Measurements from ENCODE around the gene URI1.
"Not testable (repeated sequence)": the region's sequence is repeated elsewhere in the genome, so short reads cannot be mapped to it uniquely, and the experiment has no call there.

Gene URI1

GRCh38 chr19:29942404-29943261 is 594 bp downstream of the URI1 start:
- peak; percentile 54 to 90 (median 66) for DNase-seq

GRCh38 chr19:29943615-29944014 is 1.6 kb downstream of the URI1 start:
- DNase-seq: no peak

GRCh38 chr19:29944390-29945012 is 2.5 kb downstream of the URI1 start:
- peak in 1 of 5 experiments; percentile 59 for DNase-seq

- DNase-seq: no peak
These were observed 3.0 kb downstream of the URI1 start for GRCh38 chr19:29945017-29945416.

GRCh38 chr19:29945433-29945832 is 3.4 kb downstream of the URI1 start:
- DNase-seq: no peak

GRCh38 chr19:29946645-29947044 is 4.6 kb downstream of the URI1 start:
- DNase-seq: no peak

- peak in 1 of 5 experiments; percentile 45 for DNase-seq
These were observed 5.8 kb downstream of the URI1 start for GRCh38 chr19:29947871-29948270.

GRCh38 chr19:29948759-29949470 is 6.9 kb downstream of the URI1 start:
- not testable (repeated sequence) for DNase-seq

GRCh38 chr19:29952177-29952576 is 10.1 kb downstream of the URI1 start:
- DNase-seq: no peak

- peak in 1 of 5 experiments; percentile 30 for DNase-seq
These were observed 10.6 kb downstream of the URI1 start for GRCh38 chr19:29952646-29953045.

GRCh38 chr19:29953352-29954247 is 11.6 kb downstream of the URI1 start:
- no peak for DNase-seq

- DNase-seq: no peak
These were observed 14.8 kb downstream of the URI1 start for GRCh38 chr19:29956855-29957254.

- DNase-seq: no peak
These were observed 19.3 kb downstream of the URI1 start for GRCh38 chr19:29961311-29961710.

- no peak for DNase-seq
These were observed 20.8 kb downstream of the URI1 start for GRCh38 chr19:29962793-29963192.

- DNase-seq: no peak
These were observed 21.5 kb downstream of the URI1 start for GRCh38 chr19:29963576-29963975.

- DNase-seq: no peak
These were observed 22.1 kb downstream of the URI1 start for GRCh38 chr19:29964171-29964570.

GRCh38 chr19:29965492-29965891 is 23.5 kb downstream of the URI1 start:
- DNase-seq: no peak

GRCh38 chr19:29966142-29966541 is 24.1 kb downstream of the URI1 start:
- not testable (repeated sequence) for DNase-seq

- DNase-seq: no peak
These were observed 24.7 kb downstream of the URI1 start for GRCh38 chr19:29966588-29967249.

- no peak for DNase-seq
These were observed 25.6 kb downstream of the URI1 start for GRCh38 chr19:29967623-29968022.

- no peak for DNase-seq
These were observed 27.9 kb downstream of the URI1 start for GRCh38 chr19:29969891-29970290.

GRCh38 chr19:29971002-29971401 is 29.0 kb downstream of the URI1 start:
- no peak for DNase-seq
